Panc1 (cell line): Measurements from ENCODE around the gene ATP13A4. TPM values are rescaled to one million over a fixed set of nuclear protein-coding genes. Genes with fewer than 3 reads are reported as not detected.

Experiments
- ATAC-seq: fragments of 200-7000 bp; cut with Tn5 transposase; 2 replicates; pipeline ENCODE4 v1.9.1; 2020; ENCODE audit warnings: mild to moderate bottlenecking, moderate library complexity
- BruUV-seq: library from RNA; stranded (reverse); fragments of 400-500 nt; replicated peaks from 2 replicates; lab custom pipeline; 2021; lab: Mats Ljungman, UMichigan
- CTCF ChIA-PET: fragments of 300-600 bp; sonication (Branson Sonifier 250); formaldehyde crosslinking; loops from one replicate; lab custom pipeline; 2022; ENCODE audit warnings: antibody characterized with exemption; lab: Charles Lee
- POLR2A ChIA-PET: fragments of 300-600 bp; sonication (Branson Sonifier 250); formaldehyde crosslinking; loops from one replicate; lab custom pipeline; 2022; ENCODE audit warnings: antibody characterized with exemption; lab: Charles Lee
- DNase-seq: peaks from one replicate; pipeline ENCODE4 v3.0.0-alpha.2; 2010; ENCODE audit warnings: low read depth, low spot score
- H3K27ac ChIP-seq: 2 replicates; pipeline ENCODE4 v1.5.1; 2011; ENCODE audit warnings: mild to moderate bottlenecking, low read length, inconsistent platforms
- H3K27me3 ChIP-seq: fragments of 200-500 bp; sonication (Bioruptor generic); 2 replicates; pipeline ENCODE4 v1.6.0; 2014; ENCODE audit warnings: low read length, inconsistent platforms; ENCODE audit not compliant: control insufficient read depth, insufficient read depth
- H3K36me3 ChIP-seq: fragments of 200-500 bp; sonication (Bioruptor generic); 2 replicates; pipeline ENCODE4 v1.5.1; 2014; ENCODE audit warnings: inconsistent platforms, mild to moderate bottlenecking, low read length, moderate library complexity; ENCODE audit not compliant: control insufficient read depth, insufficient read depth
- H3K4me1 ChIP-seq: 2 replicates; pipeline ENCODE4 v1.5.1; 2011; ENCODE audit warnings: inconsistent platforms, mild to moderate bottlenecking, low read length, moderate library complexity; ENCODE audit not compliant: control insufficient read depth, insufficient read depth
- H3K4me3 ChIP-seq, 2 experiments: 2 replicates each; pipeline ENCODE4 v1.5.1; 2011 to 2012; ENCODE audit warnings: low read depth in 2 of 2, low read length in 2 of 2, mild to moderate bottlenecking in 2 of 2, inconsistent platforms in 1 of 2, moderate library complexity in 1 of 2
- H3K9me3 ChIP-seq: fragments of 200-500 bp; sonication (Bioruptor generic); 2 replicates; pipeline ENCODE4 v1.5.1; 2014; ENCODE audit warnings: low read depth, mild to moderate bottlenecking, inconsistent platforms, low read length, moderate library complexity; ENCODE audit not compliant: control insufficient read depth, insufficient read depth
- CTCF ChIP-seq: fragments of 450-650 bp; IDR thresholded peaks from 2 replicates; pipeline ENCODE4 v1.5.1; 2017; ENCODE audit warnings: mild to moderate bottlenecking
- POLR2AphosphoS5 ChIP-seq: IDR thresholded peaks from 2 replicates; pipeline ENCODE4 v1.6.1; 2012; ENCODE audit warnings: mild to moderate bottlenecking, low read depth, low read length, moderate library complexity
- REST ChIP-seq, 2 experiments: IDR thresholded peaks; 2 replicates each; pipeline ENCODE4 v1.6.1; 2011 to 2012; ENCODE audit warnings: low read depth in 2 of 2, control low read depth in 1 of 2, low read length in 1 of 2, mild to moderate bottlenecking in 1 of 2, moderate library complexity in 1 of 2; ENCODE audit not compliant: insufficient read depth in 1 of 2
- SIN3A ChIP-seq: IDR thresholded peaks from 2 replicates; pipeline ENCODE4 v1.6.1; 2012; ENCODE audit warnings: low read depth, mild to moderate bottlenecking, low read length, moderate library complexity, borderline replicate concordance; ENCODE audit not compliant: insufficient read depth
- TCF7L2 ChIP-seq: IDR thresholded peaks from 2 replicates; pipeline ENCODE4 v1.6.1; 2011; ENCODE audit warnings: mild to moderate bottlenecking, low read depth, low read length, inconsistent platforms
- in situ Hi-C: cut with HindIII; loops from 2 replicates; pipeline ENCODE4 v1.10.0; 2016; ENCODE audit warnings: low sequenced_read_pairs, low pct_unique_long_range_greater_than_20kb
- intact Hi-C: fragments of 100-400 bp; cut with micrococcal nuclease; formaldehyde crosslinking; loops from one replicate; pipeline ENCODE4 v1.10.0; 2022; ENCODE audit not compliant: unreplicated experiment
- total RNA-seq: library from RNA; stranded (reverse); gene quantifications from one replicate; pipeline ENCODE4 v1.2.1, GENCODE V29; 2021; ENCODE audit not compliant: unreplicated experiment

Gene ATP13A4
- total RNA-seq, 1 experiment from 2014 or later: not detected

- no peaks in the 10 kb centered on the region for H3K9me3 ChIP-seq
- no peak overlapping the region for H3K27ac ChIP-seq
- ChIA-PET CTCF (no interaction called here), POLR2A (no interaction called here)
- in situ Hi-C loops: no loop called here
- H3K4me3 ChIP-seq: no peak overlapping the region
- no peaks in the 10 kb centered on the region for H3K4me1 ChIP-seq
- ATAC-seq (no peak), DNase-seq (no peak)
- BruUV-seq: no TSS peak
- no peak for TF ChIP-seq SIN3A
- intact Hi-C loops: no loop called here
- H3K27me3 ChIP-seq: peaks cover 7% of the 10 kb centered on the region
- H3K36me3 ChIP-seq: no peaks in the 10 kb centered on the region
Measured at GRCh38 chr3:193407688-193408087, 147.0 kb downstream of the ATP13A4 start.

- DNase-seq: no peak
- Histone ChIP-seq H3K9me3 (no peaks in the 10 kb centered on the region), H3K4me1 (no peaks in the 10 kb centered on the region), H3K27ac (no peak overlapping the region), H3K4me3 (no peak overlapping the region), H3K36me3 (no peaks in the 10 kb centered on the region), H3K27me3 (peaks cover 7% of the 10 kb centered on the region)
- CTCF ChIA-PET: no interaction called here
- in situ Hi-C loops: no loop called here
- no TSS peak for BruUV-seq
- no peak for ATAC-seq
- intact Hi-C loops: no loop called here
- POLR2A ChIA-PET: no interaction called here
- TF ChIP-seq SIN3A (no peak), REST (IDR thresholded peaks at IDR 0.05; ENCODE audit: insufficient read depth in 1 of 2, low read depth in 2 of 2, low read length in 1 of 2) (no peak)
Measured at GRCh38 chr3:193407112-193407511, 147.6 kb downstream of the ATP13A4 start.

- H3K9me3 ChIP-seq: no peaks in the 10 kb centered on the region
- no TSS peak for BruUV-seq
- ChIA-PET CTCF (no interaction called here), POLR2A (no interaction called here)
- H3K36me3 ChIP-seq: no peaks in the 10 kb centered on the region
- in situ Hi-C loops (no loop called here), intact Hi-C loops (no loop called here)
- TF ChIP-seq POLR2AphosphoS5: no peak
- no peak for TF ChIP-seq SIN3A
- TF ChIP-seq REST (IDR thresholded peaks at IDR 0.05; ENCODE audit: insufficient read depth in 1 of 2, low read depth in 2 of 2, low read length in 1 of 2): no peak
- no peak for TF ChIP-seq TCF7L2
- TF ChIP-seq CTCF: no peak
- ATAC-seq (no peak), DNase-seq (no peak)
- H3K27ac ChIP-seq: no peak overlapping the region
- H3K4me3 ChIP-seq: no peak overlapping the region
- H3K27me3 ChIP-seq: peaks cover 4% of the 10 kb centered on the region; the same call in 1 of the 2 replicates
- no peaks in the 10 kb centered on the region for H3K4me1 ChIP-seq
Measured at GRCh38 chr3:193403307-193403706, 151.4 kb downstream of the ATP13A4 start.
